Stomach (tissue), 9 donors: ENCODE data around the gene NTM. TPM values are rescaled to one million over a fixed set of nuclear protein-coding genes. Genes with fewer than 3 reads are reported as not detected.

Source experiments
- DNase-seq, 2 donors: peaks; one replicate each; pipeline versions ENCODE4 v3.0.0 to v3.0.0-alpha.2; 2013 to 2019
- H3K27ac ChIP-seq, 5 donors: fragments of 200-600 bp in 4 of 5; sonication (generic) in 4 of 5; one replicate each; pipeline ENCODE4 v1.5.1; 2013 to 2019; ENCODE audit warnings: mild to moderate bottlenecking in 1 of 5, moderate library complexity in 1 of 5
- H3K27me3 ChIP-seq, 3 donors: fragments of 200-600 bp; sonication (generic); one replicate each; pipeline ENCODE4 v1.5.1; 2017 to 2019; ENCODE audit warnings: mixed run types in 1 of 3
- H3K36me3 ChIP-seq, 4 donors: fragments of 200-600 bp; sonication (generic); 1 replicate in 3 of 4; 2 replicates in 1 of 4; pipeline ENCODE4 v1.5.1; 2016 to 2019
- H3K4me1 ChIP-seq, 4 donors: fragments of 200-600 bp; sonication (generic); one replicate each; pipeline ENCODE4 v1.5.1; 2016 to 2019
- H3K4me3 ChIP-seq, 4 donors: fragments of 200-600 bp; sonication (generic) in 3 of 4; one replicate each; pipeline ENCODE4 v1.5.1; 2016 to 2019; ENCODE audit warnings: mild to moderate bottlenecking in 1 of 4
- H3K9me3 ChIP-seq, 4 donors: fragments of 200-600 bp; sonication (generic); one replicate each; pipeline ENCODE4 v1.5.1; 2016 to 2019
- EP300 ChIP-seq: sonication (generic); formaldehyde crosslinking; IDR thresholded peaks from one replicate; pipeline ENCODE4 v1.6.1; 2017; ENCODE audit warnings: antibody characterized with exemption
- POLR2A ChIP-seq, 4 donors: fragments of 450-650 bp; IDR thresholded peaks; one replicate each; pipeline ENCODE4 v1.6.1; 2016; ENCODE audit warnings: antibody characterized with exemption in 4 of 4, control low read depth in 2 of 4, mild to moderate bottlenecking in 1 of 4, moderate library complexity in 1 of 4
- POLR2AphosphoS5 ChIP-seq, 3 donors: sonication (generic); formaldehyde crosslinking; IDR thresholded peaks; one replicate each; pipeline ENCODE4 v1.6.1; 2016; ENCODE audit warnings: antibody characterized with exemption in 3 of 3
- WGBS, 5 donors: extraction: QIAGEN DNeasy Blood & Tissue Kit in 3 of 5; methylation state at CpG; one replicate each; pipeline versions ENCODE4 v1.1.5 to v1.1.7; 2013 to 2018; 5-methylcytosine and 5-hydroxymethylcytosine counted together
- intact Hi-C: fragments of 100-400 bp; cut with DNase I; formaldehyde crosslinking; loops from one replicate; pipeline ENCODE4 v1.15.1; 2023; ENCODE audit warnings: low total_unique reads
- polyA plus RNA-seq, 3 donors: library from polyadenylated mRNA; stranded (reverse); fragments of 200-250 nt; gene quantifications; one replicate each; pipeline ENCODE4 v1.2.3, GENCODE V29; 2013
- total RNA-seq, 5 donors: library from RNA; depleted of rRNA; stranded (reverse); fragments of >200 nt; gene quantifications; one replicate each; pipeline versions ENCODE4 v1.1.0 to v1.2.3, GENCODE V29; 2014 to 2016
- TF ChIP-seq, protein P1 (sequence below), 7 experiments: fragments of 450-650 bp in 4 of 7; fragments of 200-600 bp in 3 of 7; sonication (generic) in 3 of 7; IDR thresholded peaks; one replicate each; pipeline ENCODE4 v1.5.1; 2016 to 2019; ENCODE audit warnings: antibody characterized with exemption in 7 of 7, control low read depth in 2 of 7, mild to moderate bottlenecking in 1 of 7
- donor health status: healthy with polysubstance abuse.
- donor health status: Bipolar disorder and iron deficiency.
- donor health status: healthy.

Gene NTM
- total and polyA plus RNA-seq, 8 donors, result 0.50 to 8.4 (median 1.3) TPM; not detected in 3

DNA sequence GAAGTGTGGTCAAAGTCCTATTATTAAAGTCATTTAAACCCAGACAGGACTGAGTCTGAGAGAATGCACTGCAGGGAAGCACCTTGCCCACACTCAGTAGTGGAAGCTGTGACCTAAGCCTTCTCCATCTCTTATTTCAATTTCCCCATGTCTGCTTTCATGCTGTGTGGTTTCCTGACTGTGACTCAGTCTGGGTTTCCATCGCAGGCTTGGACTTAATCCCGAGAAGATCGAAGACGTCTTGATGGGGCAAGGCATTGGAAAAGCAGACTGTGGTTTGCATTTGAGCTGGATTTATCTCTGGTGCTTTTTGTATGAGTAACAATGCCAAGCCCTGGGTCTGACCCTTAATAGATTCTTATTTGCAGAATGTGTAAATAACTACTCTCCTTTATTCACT lies 238.9 kb downstream of the NTM start:
- WGBS, 5 donors, result 34 to 46% (median 36%) methylated on average over 4 of the region's 4 CpGs
- DNase-seq, result no peak

DNA sequence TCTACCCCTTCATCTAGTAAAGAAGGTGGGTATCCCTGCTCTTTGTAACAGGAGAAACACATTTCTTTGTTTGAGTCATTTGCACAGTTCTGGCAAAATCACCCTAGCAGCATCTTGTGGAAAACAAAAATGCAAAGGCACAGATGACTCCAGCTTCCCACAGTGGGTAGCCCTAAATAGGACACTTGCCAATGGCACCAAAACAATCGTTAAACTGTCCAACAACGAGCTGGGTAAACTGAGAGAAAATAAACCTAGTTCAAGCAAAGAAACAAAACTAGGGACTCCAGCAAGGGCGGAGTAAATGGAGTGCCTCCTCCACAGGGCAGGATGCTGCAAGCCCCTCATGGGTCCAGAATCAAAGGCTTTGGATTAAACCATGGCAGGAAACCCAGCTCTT lies 239.5 kb downstream of the NTM start:
- TF ChIP-seq POLR2A (IDR thresholded peaks at IDR 0.05) (no peak), POLR2AphosphoS5 (IDR thresholded peaks at IDR 0.05) (no peak), EP300 (no peak)
- TF ChIP-seq, protein P1, sequence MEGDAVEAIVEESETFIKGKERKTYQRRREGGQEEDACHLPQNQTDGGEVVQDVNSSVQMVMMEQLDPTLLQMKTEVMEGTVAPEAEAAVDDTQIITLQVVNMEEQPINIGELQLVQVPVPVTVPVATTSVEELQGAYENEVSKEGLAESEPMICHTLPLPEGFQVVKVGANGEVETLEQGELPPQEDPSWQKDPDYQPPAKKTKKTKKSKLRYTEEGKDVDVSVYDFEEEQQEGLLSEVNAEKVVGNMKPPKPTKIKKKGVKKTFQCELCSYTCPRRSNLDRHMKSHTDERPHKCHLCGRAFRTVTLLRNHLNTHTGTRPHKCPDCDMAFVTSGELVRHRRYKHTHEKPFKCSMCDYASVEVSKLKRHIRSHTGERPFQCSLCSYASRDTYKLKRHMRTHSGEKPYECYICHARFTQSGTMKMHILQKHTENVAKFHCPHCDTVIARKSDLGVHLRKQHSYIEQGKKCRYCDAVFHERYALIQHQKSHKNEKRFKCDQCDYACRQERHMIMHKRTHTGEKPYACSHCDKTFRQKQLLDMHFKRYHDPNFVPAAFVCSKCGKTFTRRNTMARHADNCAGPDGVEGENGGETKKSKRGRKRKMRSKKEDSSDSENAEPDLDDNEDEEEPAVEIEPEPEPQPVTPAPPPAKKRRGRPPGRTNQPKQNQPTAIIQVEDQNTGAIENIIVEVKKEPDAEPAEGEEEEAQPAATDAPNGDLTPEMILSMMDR (IDR thresholded peaks at IDR 0.05), result no peak
- no peaks in the 10 kb centered on the region for H3K4me1 ChIP-seq
- H3K27ac ChIP-seq, result no peak overlapping the region
- peaks cover 0 to 6% (median 0%) of the 10 kb centered on the region in 3 donors for H3K27me3 ChIP-seq
- 62 to 87% (median 70%) methylated on average over 3 of the region's 3 CpGs for WGBS, 5 donors
- DNase-seq, result no peak
- intact Hi-C loops, result no loop called here
- no peaks in the 10 kb centered on the region for H3K9me3 ChIP-seq
- no peaks in the 10 kb centered on the region for H3K36me3 ChIP-seq
- no peak overlapping the region for H3K4me3 ChIP-seq

More for the DNA sequence above, 238.9 kb downstream of the NTM start:
- Histone ChIP-seq H3K36me3 (no peaks in the 10 kb centered on the region), H3K27ac (no peak overlapping the region), H3K4me3 (no peak overlapping the region), H3K9me3 (no peaks in the 10 kb centered on the region), H3K27me3 (peaks cover 0 to 6% (median 0%) of the 10 kb centered on the region in 3 donors), H3K4me1 (no peaks in the 10 kb centered on the region)
- TF ChIP-seq POLR2AphosphoS5 (IDR thresholded peaks at IDR 0.05) (no peak), EP300 (no peak), POLR2A (IDR thresholded peaks at IDR 0.05) (no peak)
- TF ChIP-seq, protein P1 (IDR thresholded peaks at IDR 0.05), result no peak
- intact Hi-C loops, result no loop called here

DNA sequence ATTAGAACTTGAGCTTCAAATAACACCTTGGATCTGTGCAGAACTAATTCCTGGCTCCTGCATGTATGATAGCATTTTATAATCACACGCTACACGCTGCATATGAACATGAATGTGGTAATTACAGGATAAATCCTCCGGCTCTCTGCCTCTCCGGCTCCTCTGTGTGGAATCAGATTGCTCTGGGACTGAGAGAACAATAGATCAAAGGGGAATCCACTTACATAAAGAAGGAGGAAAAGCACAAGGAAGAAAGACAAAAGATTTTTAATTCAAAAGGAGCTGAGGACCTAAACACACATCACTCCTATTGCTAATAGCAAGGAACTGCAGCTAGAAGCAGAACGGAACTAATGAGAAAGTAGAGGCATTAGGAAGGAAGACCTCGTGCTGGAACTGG lies 240.9 kb downstream of the NTM start:
- WGBS, 5 donors, result 61 to 78% (median 76%) methylated on average over 6 of the region's 6 CpGs
- Histone ChIP-seq H3K4me3 (no peak overlapping the region), H3K27me3 (peaks cover 0 to 9% (median 0%) of the 10 kb centered on the region in 3 donors), H3K27ac (no peak overlapping the region), H3K9me3 (no peaks in the 10 kb centered on the region), H3K4me1 (no peaks in the 10 kb centered on the region), H3K36me3 (no peaks in the 10 kb centered on the region)
- TF ChIP-seq POLR2A (IDR thresholded peaks at IDR 0.05), result no peak
- intact Hi-C loops, result no loop called here
- DNase-seq, result no peak

DNA sequence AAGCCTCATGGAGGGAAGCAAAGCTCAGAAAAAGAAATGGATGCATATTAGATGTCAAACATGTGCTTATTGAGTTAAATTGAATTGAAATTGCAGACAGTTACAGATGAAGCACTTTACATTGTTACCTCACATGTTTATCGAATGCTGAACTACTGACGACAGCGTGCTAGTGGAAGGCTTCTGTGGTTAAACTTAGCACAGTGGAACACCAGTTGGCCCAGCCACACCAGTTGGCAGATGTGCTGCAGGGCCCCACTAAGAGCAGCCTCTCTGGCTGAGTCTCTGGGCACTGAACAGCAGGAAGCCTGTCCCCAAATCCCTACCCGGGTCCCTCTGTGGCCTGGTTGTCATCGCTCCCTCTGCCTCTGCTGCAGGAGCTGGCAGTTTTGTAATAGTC lies 242.1 kb downstream of the NTM start:
- H3K36me3 ChIP-seq, result no peaks in the 10 kb centered on the region
- no peaks in the 10 kb centered on the region for H3K9me3 ChIP-seq
- H3K4me3 ChIP-seq, result no peak overlapping the region
- TF ChIP-seq, protein P1 (IDR thresholded peaks at IDR 0.05), result no peak
- TF ChIP-seq EP300 (no peak), POLR2A (IDR thresholded peaks at IDR 0.05) (no peak), POLR2AphosphoS5 (IDR thresholded peaks at IDR 0.05) (no peak)
- no peak overlapping the region for H3K27ac ChIP-seq
- DNase-seq, result no peak
- H3K27me3 ChIP-seq, result peaks cover 0 to 17% (median 0%) of the 10 kb centered on the region in 3 donors
- intact Hi-C loops, result no loop called here
- H3K4me1 ChIP-seq, result no peaks in the 10 kb centered on the region
- 70 to 86% (median 82%) methylated on average over 5 of the region's 5 CpGs for WGBS, 5 donors

DNA sequence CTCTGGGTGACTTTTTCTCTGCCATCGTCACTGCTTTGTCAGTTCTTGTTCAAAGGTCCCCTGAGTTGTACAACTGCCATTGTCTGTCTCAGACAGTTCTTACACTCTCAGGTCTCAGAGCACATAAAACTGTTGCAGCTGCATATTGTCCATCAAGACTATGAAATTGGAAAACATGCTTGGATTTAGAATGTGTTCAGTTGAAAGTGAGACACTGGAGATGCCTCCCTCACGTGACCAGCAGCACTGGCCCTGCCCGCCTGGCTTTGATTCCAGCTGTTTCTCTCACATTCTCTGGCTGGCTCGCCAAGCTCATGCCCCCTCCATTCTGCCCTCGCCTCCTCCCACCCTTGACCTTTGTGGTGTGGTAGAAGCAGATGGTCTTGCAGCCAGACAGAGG lies 244.2 kb downstream of the NTM start:
- Histone ChIP-seq H3K4me3 (no peak overlapping the region), H3K36me3 (no peaks in the 10 kb centered on the region), H3K4me1 (no peaks in the 10 kb centered on the region), H3K27me3 (peaks cover 0 to 31% (median 0%) of the 10 kb centered on the region in 3 donors), H3K9me3 (no peaks in the 10 kb centered on the region), H3K27ac (no peak overlapping the region)
- TF ChIP-seq POLR2A (IDR thresholded peaks at IDR 0.05) (no peak), EP300 (no peak)
- TF ChIP-seq, protein P1 (IDR thresholded peaks at IDR 0.05), result no peak
- no peak for DNase-seq
- WGBS, 5 donors, result 54 to 62% (median 59%) methylated on average over 5 of the region's 5 CpGs
- intact Hi-C loops, result no loop called here
